Measurements from ENCODE around the gene PRDX5.

The PRDX5 gene

DNA sequence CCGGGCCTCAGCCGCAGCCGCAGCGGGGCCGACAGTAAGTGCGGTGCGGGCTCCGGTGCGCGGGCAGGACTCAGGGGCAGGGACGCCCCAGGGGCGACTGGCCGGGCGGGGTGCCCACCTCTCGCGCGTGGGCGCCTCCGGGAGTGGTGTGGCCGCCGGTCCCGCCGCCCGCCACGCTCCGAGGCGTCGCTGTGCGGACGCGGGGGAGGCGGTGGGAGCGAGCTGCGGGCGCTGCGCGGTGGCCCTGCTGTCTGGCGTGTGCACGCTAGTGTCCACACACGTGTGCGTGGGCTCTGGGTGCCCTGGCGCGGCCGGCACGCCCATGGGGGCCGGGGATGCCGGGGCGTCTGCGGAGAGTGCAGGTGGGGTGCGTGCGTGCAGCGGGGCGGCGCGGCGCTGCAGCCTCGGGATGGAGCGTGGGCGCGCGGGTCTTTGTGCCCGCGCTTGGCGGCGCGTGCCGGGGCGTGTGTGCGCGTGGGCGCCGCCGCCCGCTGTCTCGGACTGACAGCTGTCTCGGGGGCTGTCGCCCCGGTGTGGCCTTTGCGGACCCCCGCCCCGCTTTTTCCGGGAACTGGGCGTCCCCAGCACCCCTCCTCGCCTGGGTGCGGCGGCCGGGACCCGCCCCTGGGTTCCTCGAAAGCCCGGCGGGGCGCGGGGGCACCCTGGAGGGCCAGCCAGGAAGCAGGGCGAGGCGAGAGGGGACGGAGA is 26.0 kb upstream of the PRDX5 start:
- H3K36me3 ChIP-seq: no peaks in the 10 kb centered on the region
- TF ChIP-seq, protein P1, sequence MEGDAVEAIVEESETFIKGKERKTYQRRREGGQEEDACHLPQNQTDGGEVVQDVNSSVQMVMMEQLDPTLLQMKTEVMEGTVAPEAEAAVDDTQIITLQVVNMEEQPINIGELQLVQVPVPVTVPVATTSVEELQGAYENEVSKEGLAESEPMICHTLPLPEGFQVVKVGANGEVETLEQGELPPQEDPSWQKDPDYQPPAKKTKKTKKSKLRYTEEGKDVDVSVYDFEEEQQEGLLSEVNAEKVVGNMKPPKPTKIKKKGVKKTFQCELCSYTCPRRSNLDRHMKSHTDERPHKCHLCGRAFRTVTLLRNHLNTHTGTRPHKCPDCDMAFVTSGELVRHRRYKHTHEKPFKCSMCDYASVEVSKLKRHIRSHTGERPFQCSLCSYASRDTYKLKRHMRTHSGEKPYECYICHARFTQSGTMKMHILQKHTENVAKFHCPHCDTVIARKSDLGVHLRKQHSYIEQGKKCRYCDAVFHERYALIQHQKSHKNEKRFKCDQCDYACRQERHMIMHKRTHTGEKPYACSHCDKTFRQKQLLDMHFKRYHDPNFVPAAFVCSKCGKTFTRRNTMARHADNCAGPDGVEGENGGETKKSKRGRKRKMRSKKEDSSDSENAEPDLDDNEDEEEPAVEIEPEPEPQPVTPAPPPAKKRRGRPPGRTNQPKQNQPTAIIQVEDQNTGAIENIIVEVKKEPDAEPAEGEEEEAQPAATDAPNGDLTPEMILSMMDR (IDR thresholded peaks at IDR 0.05): no peak
- no peak overlapping the region for H3K27ac ChIP-seq
- H3K9me3 ChIP-seq: no peaks in the 10 kb centered on the region
- H3K4me1 ChIP-seq (ENCODE audit: control insufficient read depth in 1 of 2, insufficient read depth in 1 of 2, low read depth in 1 of 2, low read length in 1 of 2): peaks cover 0 to 19% of the 10 kb centered on the region in 2 experiments
- peak overlapping the region in 1 of 2 experiments; percentile 14 for H3K4me3 ChIP-seq (ENCODE audit: low read depth in 1 of 2, low read length in 1 of 2)
- H3K27me3 ChIP-seq: peaks cover 78% of the 10 kb centered on the region

DNA sequence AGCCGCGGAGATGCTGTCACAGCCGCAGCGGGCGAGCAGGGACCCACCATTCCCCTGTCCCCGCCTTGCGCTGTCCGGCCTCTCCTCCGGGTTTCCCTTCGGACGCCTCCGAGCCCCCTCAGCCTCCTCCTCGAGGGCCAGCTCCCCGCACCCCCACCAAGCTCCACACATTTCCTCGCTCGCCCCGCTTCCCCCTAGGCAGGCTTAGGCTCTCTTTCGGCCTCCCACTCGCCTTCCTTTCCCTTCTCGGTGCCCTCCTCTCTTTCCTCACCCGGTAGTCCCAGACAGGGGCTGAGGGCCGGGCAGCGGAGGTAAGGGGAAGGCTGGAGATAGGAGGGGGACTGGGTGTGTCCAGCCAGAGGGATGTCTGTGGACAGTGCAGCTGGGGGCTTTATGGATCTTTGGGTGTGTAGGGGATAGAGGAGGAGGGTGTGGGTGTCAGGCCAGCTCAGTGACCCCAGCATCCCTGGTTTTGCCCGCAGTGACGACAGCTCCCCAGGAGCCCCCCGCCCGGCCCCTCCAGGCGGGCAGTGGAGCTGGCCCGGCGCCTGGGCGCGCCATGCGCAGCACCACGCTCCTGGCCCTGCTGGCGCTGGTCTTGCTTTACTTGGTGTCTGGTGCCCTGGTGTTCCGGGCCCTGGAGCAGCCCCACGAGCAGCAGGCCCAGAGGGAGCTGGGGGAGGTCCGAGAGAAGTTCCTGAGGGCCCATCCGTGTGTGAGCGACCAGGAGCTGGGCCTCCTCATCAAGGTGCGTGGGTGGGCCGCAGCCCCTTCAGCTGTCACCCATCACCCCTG is 25.3 kb upstream of the PRDX5 start:
- H3K4me3 ChIP-seq (ENCODE audit: low read depth in 1 of 2, low read length in 1 of 2): peak overlapping the region in 1 of 2 experiments; percentile 14
- peaks cover 0 to 19% of the 10 kb centered on the region in 2 experiments for H3K4me1 ChIP-seq (ENCODE audit: control insufficient read depth in 1 of 2, insufficient read depth in 1 of 2, low read depth in 1 of 2, low read length in 1 of 2)
- H3K9me3 ChIP-seq: no peaks in the 10 kb centered on the region
- H3K27me3 ChIP-seq: peaks cover 86% of the 10 kb centered on the region
- H3K36me3 ChIP-seq: no peaks in the 10 kb centered on the region
- TF ChIP-seq, protein P1 (IDR thresholded peaks at IDR 0.05): no peak
- H3K27ac ChIP-seq: no peak overlapping the region

DNA sequence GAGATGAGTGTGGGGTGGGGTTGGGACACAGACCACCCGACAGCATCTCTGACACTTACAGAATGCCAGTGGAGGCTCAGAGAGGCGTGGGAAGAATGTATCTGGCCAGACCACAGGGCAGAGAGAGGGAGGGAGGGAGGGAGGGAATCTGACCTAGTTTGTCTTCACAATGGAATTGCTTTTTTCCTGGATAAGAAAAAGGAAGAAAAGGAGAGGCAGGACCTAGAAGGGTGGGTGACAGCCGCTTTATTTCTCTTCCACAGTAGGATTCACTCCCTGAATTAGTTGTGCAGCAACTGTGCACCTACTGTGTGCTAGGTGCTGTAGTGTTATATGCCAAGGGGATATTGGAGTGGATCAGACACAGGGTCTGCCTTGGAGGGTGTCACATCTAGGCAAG is 23.1 kb upstream of the PRDX5 start:
- Histone ChIP-seq H3K36me3 (no peaks in the 10 kb centered on the region), H3K9me3 (no peaks in the 10 kb centered on the region), H3K27ac (no peak overlapping the region), H3K4me1 (ENCODE audit: control insufficient read depth in 1 of 2, insufficient read depth in 1 of 2, low read depth in 1 of 2, low read length in 1 of 2) (peaks cover 4 to 28% of the 10 kb centered on the region in 2 experiments), H3K4me3 (ENCODE audit: low read depth in 1 of 2, low read length in 1 of 2) (no peak overlapping the region), H3K27me3 (peaks cover 100% of the 10 kb centered on the region)
- TF ChIP-seq, protein P1 (IDR thresholded peaks at IDR 0.05): no peak

DNA sequence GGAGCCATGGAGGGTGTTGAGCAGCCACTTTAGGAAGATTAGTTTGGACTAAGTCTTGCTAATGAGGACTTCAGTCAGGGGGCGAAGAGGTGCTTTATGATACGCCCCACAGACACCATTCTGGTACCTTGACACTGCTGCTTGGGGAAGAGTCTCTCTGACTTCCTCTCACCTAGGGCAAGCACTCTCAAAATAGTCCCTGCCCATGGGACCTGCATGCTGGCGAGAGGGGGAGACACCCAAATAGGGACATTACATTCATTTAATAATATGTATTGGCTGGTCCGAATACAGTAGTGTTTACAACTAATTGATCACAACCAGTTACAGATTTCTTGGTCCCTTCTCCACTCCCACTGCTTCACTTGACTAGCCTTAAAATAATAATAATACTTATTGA is 22.2 kb upstream of the PRDX5 start:
- Histone ChIP-seq H3K9me3 (no peaks in the 10 kb centered on the region), H3K36me3 (no peaks in the 10 kb centered on the region), H3K4me3 (ENCODE audit: low read depth in 1 of 2, low read length in 1 of 2) (no peak overlapping the region), H3K4me1 (ENCODE audit: control insufficient read depth in 1 of 2, insufficient read depth in 1 of 2, low read depth in 1 of 2, low read length in 1 of 2) (peaks cover 14 to 38% of the 10 kb centered on the region in 2 experiments), H3K27ac (no peak overlapping the region), H3K27me3 (peaks cover 100% of the 10 kb centered on the region)
- TF ChIP-seq, protein P1 (IDR thresholded peaks at IDR 0.05): no peak

DNA sequence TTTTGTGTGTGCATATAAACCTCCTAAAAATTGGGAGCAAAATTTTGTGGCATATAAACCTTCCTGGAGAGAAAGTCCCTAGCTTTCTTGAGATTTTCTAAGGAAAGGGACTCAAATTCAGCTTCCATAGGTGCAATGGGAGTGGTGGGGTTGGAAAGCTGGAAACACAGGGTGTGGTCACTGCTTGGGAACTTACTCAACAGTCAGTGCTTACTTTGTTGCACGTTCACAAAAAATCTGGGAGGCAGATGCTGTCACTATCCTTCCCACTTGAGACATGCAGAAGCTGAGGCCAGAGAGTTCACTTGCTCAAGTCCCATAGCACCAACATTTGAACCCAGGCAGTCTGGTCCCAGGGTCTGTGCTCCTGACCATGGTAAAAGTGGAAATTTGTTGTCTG is 21.7 kb upstream of the PRDX5 start:
- Histone ChIP-seq H3K27me3 (peaks cover 98% of the 10 kb centered on the region), H3K4me1 (ENCODE audit: control insufficient read depth in 1 of 2, insufficient read depth in 1 of 2, low read depth in 1 of 2, low read length in 1 of 2) (peaks cover 16 to 37% of the 10 kb centered on the region in 2 experiments)
- TF ChIP-seq, protein P1 (IDR thresholded peaks at IDR 0.05): no peak

More for the DNA sequence above, 21.7 kb upstream of the PRDX5 start:
- Histone ChIP-seq H3K9me3 (no peaks in the 10 kb centered on the region), H3K27ac (no peak overlapping the region), H3K4me3 (ENCODE audit: low read depth in 1 of 2, low read length in 1 of 2) (no peak overlapping the region), H3K36me3 (no peaks in the 10 kb centered on the region)
